Measurements from ENCODE around the gene GBX1. TPM values are rescaled to one million over a fixed set of nuclear protein-coding genes. Genes with fewer than 3 reads are reported as not detected.

The GBX1 gene
- total RNA-seq, 1 donor from 2014 or later, result not detected

- peaks cover 34% of the 10 kb centered on the region for H3K27me3 ChIP-seq (ENCODE audit: control insufficient read depth, insufficient read depth, low read length)
- no peaks in the 10 kb centered on the region for H3K36me3 ChIP-seq (ENCODE audit: control insufficient read depth, insufficient read depth, low read length)
- no peak for TF ChIP-seq CTCF (IDR thresholded peaks at IDR 0.05; ENCODE audit: insufficient read depth, low read length, poor library complexity, severe bottlenecking)
- no peak for DNase-seq (ENCODE audit: low read depth)
- H3K4me3 ChIP-seq (ENCODE audit: low read depth, low read length), result no peak overlapping the region
Measured at GRCh38 chr7:151150388-151150787, 17.1 kb downstream of the GBX1 start.

- peaks cover 31% of the 10 kb centered on the region for H3K27me3 ChIP-seq (ENCODE audit: control insufficient read depth, insufficient read depth, low read length)
- DNase-seq (ENCODE audit: low read depth), result no peak
- H3K4me3 ChIP-seq (ENCODE audit: low read depth, low read length), result no peak overlapping the region
- H3K36me3 ChIP-seq (ENCODE audit: control insufficient read depth, insufficient read depth, low read length), result no peaks in the 10 kb centered on the region
- no peak for TF ChIP-seq CTCF (IDR thresholded peaks at IDR 0.05; ENCODE audit: insufficient read depth, low read length, poor library complexity, severe bottlenecking)
Measured at GRCh38 chr7:151148319-151149259, 18.9 kb downstream of the GBX1 start.

- Histone ChIP-seq H3K4me3 (ENCODE audit: low read depth, low read length) (no peak overlapping the region), H3K27me3 (ENCODE audit: control insufficient read depth, insufficient read depth, low read length) (peaks cover 25% of the 10 kb centered on the region), H3K36me3 (ENCODE audit: control insufficient read depth, insufficient read depth, low read length) (peaks cover 1% of the 10 kb centered on the region)
- TF ChIP-seq CTCF (IDR thresholded peaks at IDR 0.05; ENCODE audit: insufficient read depth, low read length, poor library complexity, severe bottlenecking), result no peak
- no peak for DNase-seq (ENCODE audit: low read depth)
Measured at GRCh38 chr7:151146761-151147160, 20.7 kb downstream of the GBX1 start.

GRCh38 chr7:151144387-151144786 lies 23.1 kb downstream of the GBX1 start:
- Histone ChIP-seq H3K36me3 (ENCODE audit: control insufficient read depth, insufficient read depth, low read length) (peaks cover 1% of the 10 kb centered on the region), H3K4me3 (ENCODE audit: low read depth, low read length) (no peak overlapping the region), H3K27me3 (ENCODE audit: control insufficient read depth, insufficient read depth, low read length) (peaks cover 14% of the 10 kb centered on the region)
- TF ChIP-seq CTCF (IDR thresholded peaks at IDR 0.05; ENCODE audit: insufficient read depth, low read length, poor library complexity, severe bottlenecking), result no peak
- no peak for DNase-seq (ENCODE audit: low read depth)

- Histone ChIP-seq H3K4me3 (ENCODE audit: low read depth, low read length) (no peak overlapping the region), H3K27me3 (ENCODE audit: control insufficient read depth, insufficient read depth, low read length) (peaks cover 5% of the 10 kb centered on the region), H3K36me3 (ENCODE audit: control insufficient read depth, insufficient read depth, low read length) (peaks cover 1% of the 10 kb centered on the region)
- no peak for TF ChIP-seq CTCF (IDR thresholded peaks at IDR 0.05; ENCODE audit: insufficient read depth, low read length, poor library complexity, severe bottlenecking)
- no peak for DNase-seq (ENCODE audit: low read depth)
Measured at GRCh38 chr7:151143261-151144015, 24.1 kb downstream of the GBX1 start.

Measured in kidney epithelial cell (primary cell).